BJ (cell line): ENCODE data around the gene SELENOF. TPM values are rescaled to one million over a fixed set of nuclear protein-coding genes. Genes with fewer than 3 reads are reported as not detected.
"Not testable (repeated sequence)": the region's sequence is repeated elsewhere in the genome, so short reads cannot be mapped to it uniquely, and the experiment has no call there.

ENCODE experiments used
- CTCF ChIA-PET: fragments of 350-600 bp; formaldehyde crosslinking; extraction: SDS; loops from one replicate; lab custom pipeline; 2021; ENCODE audit warnings: antibody characterized with exemption, inconsistent platforms; lab: Yijun Ruan, JAX
- POLR2A ChIA-PET: fragments of 300-600 bp; sonication (Branson Sonifier 250); formaldehyde crosslinking; extraction: SDS; loops from one replicate; lab custom pipeline; 2021; ENCODE audit warnings: antibody characterized with exemption; lab: Charles Lee
- DNase-seq: peaks from one replicate; pipeline ENCODE4 v3.0.0-alpha.2; 2011; ENCODE audit warnings: low read depth
- H3K27me3 ChIP-seq: 2 replicates; pipeline ENCODE4 v1.6.0; 2011; ENCODE audit warnings: low read length; ENCODE audit not compliant: control insufficient read depth, insufficient read depth
- H3K36me3 ChIP-seq: 2 replicates; pipeline ENCODE4 v1.5.1; 2011; ENCODE audit warnings: low read length; ENCODE audit not compliant: control insufficient read depth, insufficient read depth
- H3K4me3 ChIP-seq: 2 replicates; pipeline ENCODE4 v1.5.1; 2011; ENCODE audit warnings: low read depth, mild to moderate bottlenecking, control low read depth, low read length
- polyA plus RNA-seq: library from polyadenylated mRNA; depleted of rRNA; stranded (reverse); fragments of >200 nt; gene quantifications from 2 replicates; pipeline ENCODE4 v1.2.3, GENCODE V29; 2011
- TF ChIP-seq, protein P1 (sequence below): IDR thresholded peaks from 2 replicates; pipeline ENCODE4 v1.5.1; 2011; ENCODE audit warnings: low read depth, mild to moderate bottlenecking, control low read depth, inconsistent platforms, low read length, moderate library complexity; ENCODE audit not compliant: insufficient read depth

SELENOF gene
- polyA plus RNA-seq, 1 experiment = 115 TPM

DNA sequence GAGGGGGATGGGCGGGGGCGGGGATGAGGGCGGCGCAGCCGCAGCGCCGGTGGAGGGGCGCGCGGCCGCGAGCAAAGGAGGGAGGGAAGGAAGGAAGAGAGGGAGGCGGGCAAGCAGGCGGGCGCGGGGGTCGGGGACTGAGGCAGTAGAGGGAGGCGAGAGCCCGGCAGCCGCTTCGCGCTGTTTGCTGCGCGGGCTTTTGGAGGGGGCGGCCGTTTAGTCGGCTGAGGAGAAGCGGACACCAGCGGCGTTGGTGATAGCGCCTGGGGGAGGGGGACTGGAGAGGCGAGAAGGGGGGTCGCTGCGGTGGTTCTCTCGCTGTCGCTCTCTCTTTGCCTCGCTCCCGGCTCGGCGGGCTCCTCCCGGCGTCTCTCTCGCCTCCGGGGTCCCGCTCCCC lies 673 bp upstream of the SELENOF start, which contains the start of gene HS2ST1:
Gene HS2ST1 (plus strand): TSS at position 35 of the 397 bp plus-strand sequence.
- H3K4me3 ChIP-seq = peak within 1 kb of the TSS; percentile 99
- no peak for DNase-seq
- CTCF ChIA-PET = interaction anchor here (1.4 kb wide), 2 partner anchors 68 to 133 kb away, joined by 3 to 4 read pairs; no protein-coding TSS in a partner anchor
- no peaks in the 10 kb centered on the region for H3K27me3 ChIP-seq
- POLR2A ChIA-PET = interaction anchor here (0.7 to 1.0 kb wide), 3 partner anchors 68 to 1348 kb away, joined by 4 to 13 read pairs (median 5); no protein-coding TSS in a partner anchor
- H3K36me3 ChIP-seq = no peaks in the 10 kb centered on the region
- TF ChIP-seq, protein P1, sequence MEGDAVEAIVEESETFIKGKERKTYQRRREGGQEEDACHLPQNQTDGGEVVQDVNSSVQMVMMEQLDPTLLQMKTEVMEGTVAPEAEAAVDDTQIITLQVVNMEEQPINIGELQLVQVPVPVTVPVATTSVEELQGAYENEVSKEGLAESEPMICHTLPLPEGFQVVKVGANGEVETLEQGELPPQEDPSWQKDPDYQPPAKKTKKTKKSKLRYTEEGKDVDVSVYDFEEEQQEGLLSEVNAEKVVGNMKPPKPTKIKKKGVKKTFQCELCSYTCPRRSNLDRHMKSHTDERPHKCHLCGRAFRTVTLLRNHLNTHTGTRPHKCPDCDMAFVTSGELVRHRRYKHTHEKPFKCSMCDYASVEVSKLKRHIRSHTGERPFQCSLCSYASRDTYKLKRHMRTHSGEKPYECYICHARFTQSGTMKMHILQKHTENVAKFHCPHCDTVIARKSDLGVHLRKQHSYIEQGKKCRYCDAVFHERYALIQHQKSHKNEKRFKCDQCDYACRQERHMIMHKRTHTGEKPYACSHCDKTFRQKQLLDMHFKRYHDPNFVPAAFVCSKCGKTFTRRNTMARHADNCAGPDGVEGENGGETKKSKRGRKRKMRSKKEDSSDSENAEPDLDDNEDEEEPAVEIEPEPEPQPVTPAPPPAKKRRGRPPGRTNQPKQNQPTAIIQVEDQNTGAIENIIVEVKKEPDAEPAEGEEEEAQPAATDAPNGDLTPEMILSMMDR = no peak

DNA sequence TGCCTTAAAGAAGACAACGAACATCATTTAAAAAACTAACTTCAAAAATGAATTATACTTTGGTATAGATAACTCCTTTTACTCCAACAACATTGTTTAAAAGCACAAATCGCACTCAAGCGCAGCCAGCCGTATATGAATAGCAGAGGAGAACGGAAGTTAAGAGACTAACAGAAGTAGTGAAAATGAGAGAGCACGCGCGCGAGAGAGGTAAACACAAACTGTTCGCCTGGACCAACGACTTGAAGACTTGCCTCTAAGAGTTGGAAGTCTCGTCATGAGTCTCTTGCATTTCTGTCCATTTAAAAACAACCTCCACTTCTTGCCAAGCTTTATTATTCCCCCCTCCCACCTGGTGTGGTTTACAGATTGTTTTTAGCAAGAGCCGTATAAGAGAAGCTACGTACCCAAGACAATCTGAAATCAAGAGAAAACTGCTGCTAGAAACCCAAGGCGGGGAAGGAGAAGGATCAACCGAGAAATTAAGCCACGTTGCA lies 479 bp downstream of the SELENOF start:
- TF ChIP-seq, protein P1 = no peak
- ChIA-PET CTCF (interaction anchor here (1.4 kb wide), 1 partner anchor 132 kb away, joined by 4 read pairs; no protein-coding TSS in a partner anchor), POLR2A (no interaction called here)
- Histone ChIP-seq H3K27me3 (no peaks in the 10 kb centered on the region), H3K36me3 (no peaks in the 10 kb centered on the region), H3K4me3 (peak overlapping the region; percentile 99)
- DNase-seq = no peak

DNA sequence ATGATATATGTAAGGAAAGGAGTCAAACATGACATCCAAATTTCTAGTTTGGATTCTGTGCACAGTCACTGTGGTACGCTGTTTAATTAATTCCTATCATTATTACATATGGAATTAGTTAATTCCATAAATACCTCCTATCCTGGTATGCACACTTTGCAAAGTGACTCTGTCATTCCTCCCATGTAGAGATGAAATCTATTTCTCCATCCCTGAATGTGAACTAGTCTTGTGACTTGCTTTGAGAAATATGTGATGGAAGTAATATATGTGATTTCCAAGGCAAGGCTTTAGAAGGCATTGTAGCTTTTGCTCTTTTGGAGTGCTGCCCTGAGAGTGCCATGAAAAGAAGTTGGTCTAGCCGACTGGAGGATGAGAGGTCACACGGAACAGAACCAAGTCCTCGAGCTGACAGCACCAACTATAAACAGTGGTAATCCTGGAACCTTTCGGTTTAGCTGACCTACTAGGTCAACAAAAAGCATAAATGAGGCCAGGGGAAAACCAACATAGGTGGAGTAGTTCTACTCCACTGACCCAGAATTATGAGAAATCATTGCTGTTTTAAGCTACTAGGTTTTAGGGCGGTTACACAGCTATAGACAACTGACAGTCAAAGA lies 1.5 kb downstream of the SELENOF start:
- Histone ChIP-seq H3K36me3 (no peaks in the 10 kb centered on the region), H3K4me3 (peak overlapping the region; percentile 99), H3K27me3 (no peaks in the 10 kb centered on the region)
- ChIA-PET CTCF (interaction anchor here (0.5 to 0.9 kb wide), 4 partner anchors 13 to 1453 kb away, joined by 3 to 4 read pairs (median 3); no protein-coding TSS in a partner anchor), POLR2A (no interaction called here)
- TF ChIP-seq, protein P1 = no peak
- no peak for DNase-seq

DNA sequence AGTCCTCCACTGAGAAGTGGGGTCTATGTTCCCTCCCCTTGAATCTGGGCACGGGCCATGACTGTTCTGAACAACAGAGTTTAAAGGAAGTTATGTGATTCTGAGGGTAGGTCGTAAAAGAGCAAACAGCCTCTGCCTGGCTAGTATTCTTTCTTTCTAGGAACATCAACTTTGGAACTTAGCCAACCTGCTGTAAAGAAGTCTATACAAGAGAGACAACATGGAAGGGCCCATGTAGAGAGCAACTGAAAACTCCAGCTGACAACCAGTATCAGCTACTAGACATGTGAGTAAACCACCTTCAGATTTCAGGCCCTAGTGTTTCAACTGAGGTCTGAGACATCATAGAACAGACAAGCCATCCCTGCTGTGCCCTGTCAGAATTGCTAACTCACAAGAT lies 7.5 kb downstream of the SELENOF start:
- ChIA-PET CTCF (no interaction called here), POLR2A (no interaction called here)
- peaks cover 1% of the 10 kb centered on the region; the same call in 1 of the 2 replicates for H3K36me3 ChIP-seq
- no peaks in the 10 kb centered on the region for H3K27me3 ChIP-seq
- TF ChIP-seq, protein P1 = no peak
- DNase-seq = no peak
- H3K4me3 ChIP-seq = no peak overlapping the region

DNA sequence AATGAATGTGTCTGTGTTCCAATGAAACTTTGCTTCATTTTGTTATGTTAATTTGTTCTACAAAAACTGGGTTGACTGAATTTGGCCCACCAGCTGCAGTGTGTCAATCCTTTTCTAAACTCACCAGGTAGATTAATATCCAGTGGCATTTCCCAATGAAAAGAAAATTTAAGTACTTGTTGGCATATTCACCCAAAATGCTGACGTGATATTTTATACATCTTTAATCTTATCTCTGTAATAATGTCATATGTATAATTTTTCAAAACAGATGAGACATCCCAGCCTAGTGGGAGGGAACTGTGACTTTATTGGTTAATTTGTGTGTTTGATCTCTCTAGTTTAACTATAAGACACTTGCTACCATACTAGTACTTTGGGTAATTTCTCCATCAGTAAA lies 8.1 kb downstream of the SELENOF start:
- ChIA-PET CTCF (no interaction called here), POLR2A (no interaction called here)
- DNase-seq = no peak
- Histone ChIP-seq H3K27me3 (no peaks in the 10 kb centered on the region), H3K36me3 (peaks cover 1% of the 10 kb centered on the region; the same call in 1 of the 2 replicates), H3K4me3 (no peak overlapping the region)
- TF ChIP-seq, protein P1 = no peak

DNA sequence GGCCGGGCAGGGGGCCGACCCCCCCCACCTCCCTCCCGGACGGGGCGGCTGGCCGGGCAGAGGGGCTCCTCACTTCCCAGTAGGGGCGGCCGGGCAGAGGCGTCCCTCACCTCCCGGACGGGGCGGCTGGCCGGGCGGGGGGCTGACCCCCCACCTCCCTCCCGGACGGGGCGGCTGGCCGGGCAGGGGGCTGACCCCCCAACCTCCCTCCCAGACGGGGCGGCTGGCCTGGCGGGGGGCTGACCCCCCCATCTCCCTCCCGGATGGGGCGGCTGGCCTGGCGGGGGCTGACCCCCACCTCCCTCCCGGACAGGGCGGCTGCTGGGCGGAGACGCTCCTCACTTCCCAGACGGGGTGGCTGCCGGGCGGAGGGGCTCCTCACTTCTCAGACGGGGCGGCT lies 14.5 kb downstream of the SELENOF start:
- DNase-seq, CTCF ChIA-PET, H3K36me3 ChIP-seq, H3K27me3 ChIP-seq, POLR2A ChIA-PET, H3K4me3 ChIP-seq: not testable (repeated sequence)
